ENCODE measurements around the gene TNFSF13.

TNFSF13 gene

GRCh38 chr17:7574176-7574953 is 15.8 kb downstream of the TNFSF13 start:
- DNase-seq (ENCODE audit: low read depth, low spot score) = no peak

DNA sequence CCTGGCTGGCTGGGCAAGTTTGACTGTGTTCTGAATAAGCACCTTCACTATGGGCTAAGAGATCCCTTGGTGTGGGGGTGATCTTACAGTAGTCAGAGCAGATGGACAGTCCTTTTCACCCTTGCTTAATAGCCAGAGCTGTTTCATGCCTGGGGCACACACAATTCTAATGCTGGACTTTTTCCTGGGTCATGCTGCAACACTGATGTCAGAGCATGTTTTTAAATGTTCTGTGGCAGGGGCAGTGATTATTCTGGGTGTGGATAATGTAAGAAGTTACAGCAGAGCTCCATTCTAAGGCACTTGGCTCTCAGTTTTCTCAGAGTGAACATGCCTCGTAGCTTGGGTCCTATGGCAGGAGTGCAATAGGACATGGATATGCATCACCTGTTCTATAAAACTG is 16.9 kb downstream of the TNFSF13 start:
- DNase-seq (ENCODE audit: low read depth, low spot score) = no peak

- DNase-seq (ENCODE audit: low read depth, low spot score) = no peak
Observed at GRCh38 chr17:7575959-7576358, 17.4 kb downstream of the TNFSF13 start.

DNA sequence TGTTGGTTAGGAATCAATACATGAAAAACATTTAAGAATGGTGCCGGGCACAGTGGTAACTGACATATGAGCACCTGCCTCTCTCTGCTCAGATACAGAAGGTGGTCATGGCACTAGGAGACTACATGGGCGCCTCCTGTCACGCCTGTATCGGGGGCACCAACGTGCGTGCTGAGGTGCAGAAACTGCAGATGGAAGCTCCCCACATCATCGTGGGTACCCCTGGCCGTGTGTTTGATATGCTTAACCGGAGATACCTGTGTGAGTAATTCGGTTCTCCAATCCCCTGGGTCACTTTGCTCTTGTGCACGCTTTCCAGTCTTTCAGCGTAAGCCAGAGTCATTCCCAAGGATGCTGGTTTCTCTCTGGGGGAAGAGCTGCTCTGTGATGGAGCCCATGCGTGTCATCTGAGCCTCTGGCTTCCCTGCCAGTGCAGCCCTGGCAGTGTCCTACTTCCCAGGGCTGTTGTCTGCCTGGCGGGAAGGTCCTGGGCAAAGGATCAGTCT is 17.9 kb downstream of the TNFSF13 start:
- DNase-seq (ENCODE audit: low read depth, low spot score) = peak; percentile 24

DNA sequence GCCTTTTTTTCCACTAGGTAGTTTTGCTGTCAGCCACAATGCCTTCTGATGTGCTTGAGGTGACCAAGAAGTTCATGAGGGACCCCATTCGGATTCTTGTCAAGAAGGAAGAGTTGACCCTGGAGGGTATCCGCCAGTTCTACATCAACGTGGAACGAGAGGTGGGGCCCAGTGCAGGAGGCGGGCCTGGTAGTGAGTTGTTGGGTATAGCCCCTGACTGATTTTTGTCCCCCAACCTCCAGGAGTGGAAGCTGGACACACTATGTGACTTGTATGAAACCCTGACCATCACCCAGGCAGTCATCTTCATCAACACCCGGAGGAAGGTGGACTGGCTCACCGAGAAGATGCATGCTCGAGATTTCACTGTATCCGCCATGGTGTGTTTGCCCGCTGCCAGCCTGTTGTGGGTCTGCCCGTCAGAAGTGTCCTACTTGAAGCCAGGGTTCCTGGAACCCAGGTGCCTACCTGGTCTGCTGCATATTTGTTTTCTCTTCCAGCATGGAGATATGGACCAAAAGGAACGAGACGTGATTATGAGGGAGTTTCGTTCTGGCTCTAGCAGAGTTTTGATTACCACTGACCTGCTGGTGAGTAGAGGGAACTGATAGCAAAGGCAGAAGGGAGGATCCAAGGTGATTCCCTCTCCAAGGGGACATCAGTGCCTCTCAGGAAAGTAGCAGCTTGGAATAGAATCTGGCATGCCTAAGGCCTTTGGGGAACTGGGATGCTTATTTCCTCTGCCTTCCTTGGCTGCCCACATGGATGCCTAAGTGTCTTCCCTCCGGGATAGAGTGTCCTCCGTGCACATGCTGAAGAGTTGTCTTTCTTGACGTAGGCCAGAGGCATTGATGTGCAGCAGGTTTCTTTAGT is 19.0 kb downstream of the TNFSF13 start:
- no peak for DNase-seq (ENCODE audit: low read depth, low spot score)

- peak; percentile 90 for DNase-seq (ENCODE audit: low read depth, low spot score)
Observed at GRCh38 chr17:7579001-7579833, 20.7 kb downstream of the TNFSF13 start, which contains the start of gene CD68. TSS of gene CD68 (plus strand) at chr17:7579638. CDS start at chr17:7579678, 40 bp downstream.

DNA sequence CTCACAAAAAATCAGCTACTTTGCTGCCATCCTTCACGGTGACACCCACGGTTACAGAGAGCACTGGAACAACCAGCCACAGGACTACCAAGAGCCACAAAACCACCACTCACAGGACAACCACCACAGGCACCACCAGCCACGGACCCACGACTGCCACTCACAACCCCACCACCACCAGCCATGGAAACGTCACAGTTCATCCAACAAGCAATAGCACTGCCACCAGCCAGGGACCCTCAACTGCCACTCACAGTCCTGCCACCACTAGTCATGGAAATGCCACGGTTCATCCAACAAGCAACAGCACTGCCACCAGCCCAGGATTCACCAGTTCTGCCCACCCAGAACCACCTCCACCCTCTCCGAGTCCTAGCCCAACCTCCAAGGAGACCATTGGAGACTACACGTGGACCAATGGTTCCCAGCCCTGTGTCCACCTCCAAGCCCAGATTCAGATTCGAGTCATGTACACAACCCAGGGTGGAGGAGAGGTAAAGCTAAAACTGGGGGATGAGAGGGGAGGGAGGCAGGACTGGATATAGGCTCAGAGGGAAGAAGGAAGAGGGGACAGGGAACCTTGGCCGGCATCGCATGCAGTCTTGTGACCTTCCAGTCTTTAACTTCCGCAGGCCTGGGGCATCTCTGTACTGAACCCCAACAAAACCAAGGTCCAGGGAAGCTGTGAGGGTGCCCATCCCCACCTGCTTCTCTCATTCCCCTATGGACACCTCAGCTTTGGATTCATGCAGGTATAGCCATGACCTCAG is 21.5 kb downstream of the TNFSF13 start:
- peak; percentile 18 for DNase-seq (ENCODE audit: low read depth, low spot score)

GRCh38 chr17:7580604-7581575 is 22.3 kb downstream of the TNFSF13 start:
- DNase-seq (ENCODE audit: low read depth, low spot score) = no peak

DNA sequence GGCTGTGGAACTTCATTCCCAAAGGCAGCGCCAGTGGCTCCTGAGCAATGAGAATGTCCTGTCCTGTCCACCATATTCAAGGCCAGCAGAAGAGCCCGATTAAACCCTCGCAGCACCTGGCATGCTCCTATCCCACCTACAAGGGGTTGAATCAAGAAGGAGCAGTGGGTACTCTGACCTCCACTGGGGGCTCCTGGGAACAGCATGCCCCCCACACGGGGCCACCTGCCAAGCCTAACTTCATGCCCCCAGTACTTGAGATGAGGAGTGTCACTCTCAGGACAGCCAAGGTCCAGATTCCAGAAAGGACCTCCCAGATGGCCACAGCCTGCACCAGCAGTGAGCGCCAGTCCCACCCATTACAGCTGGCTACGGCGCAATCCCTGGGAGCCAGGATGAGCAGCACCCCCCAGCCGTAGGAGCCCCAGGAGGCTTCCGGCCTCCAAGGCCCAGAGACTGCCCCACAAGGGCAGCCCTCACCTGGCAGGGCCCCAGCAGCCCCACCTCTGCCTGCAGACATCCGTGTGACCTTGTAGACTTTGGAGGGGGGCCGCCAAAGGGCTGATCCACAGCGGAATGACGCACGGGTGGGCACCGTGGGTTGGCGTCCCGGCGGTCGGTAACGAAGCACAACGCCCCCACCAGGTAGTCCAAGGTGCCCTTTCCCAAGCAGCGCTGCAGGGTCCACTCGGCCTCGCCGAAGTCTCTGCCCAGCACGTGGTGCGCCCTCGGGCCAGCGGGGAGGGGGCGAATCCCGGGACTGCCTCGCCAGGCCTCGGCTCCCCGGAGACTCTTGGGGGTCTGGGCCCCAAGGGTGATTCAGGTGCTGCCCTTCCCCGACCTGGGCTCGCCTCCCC is 24.1 kb downstream of the TNFSF13 start:
- DNase-seq (ENCODE audit: low read depth, low spot score) = peak; percentile 19

GRCh38 chr17:7583253-7584109 is 24.9 kb downstream of the TNFSF13 start, which contains the start of gene MPDU1:
TSS of gene MPDU1 (plus strand) at chr17:7583852. CDS start at chr17:7583863, 11 bp downstream.
- peak; percentile 98 for DNase-seq (ENCODE audit: low read depth, low spot score)

DNA sequence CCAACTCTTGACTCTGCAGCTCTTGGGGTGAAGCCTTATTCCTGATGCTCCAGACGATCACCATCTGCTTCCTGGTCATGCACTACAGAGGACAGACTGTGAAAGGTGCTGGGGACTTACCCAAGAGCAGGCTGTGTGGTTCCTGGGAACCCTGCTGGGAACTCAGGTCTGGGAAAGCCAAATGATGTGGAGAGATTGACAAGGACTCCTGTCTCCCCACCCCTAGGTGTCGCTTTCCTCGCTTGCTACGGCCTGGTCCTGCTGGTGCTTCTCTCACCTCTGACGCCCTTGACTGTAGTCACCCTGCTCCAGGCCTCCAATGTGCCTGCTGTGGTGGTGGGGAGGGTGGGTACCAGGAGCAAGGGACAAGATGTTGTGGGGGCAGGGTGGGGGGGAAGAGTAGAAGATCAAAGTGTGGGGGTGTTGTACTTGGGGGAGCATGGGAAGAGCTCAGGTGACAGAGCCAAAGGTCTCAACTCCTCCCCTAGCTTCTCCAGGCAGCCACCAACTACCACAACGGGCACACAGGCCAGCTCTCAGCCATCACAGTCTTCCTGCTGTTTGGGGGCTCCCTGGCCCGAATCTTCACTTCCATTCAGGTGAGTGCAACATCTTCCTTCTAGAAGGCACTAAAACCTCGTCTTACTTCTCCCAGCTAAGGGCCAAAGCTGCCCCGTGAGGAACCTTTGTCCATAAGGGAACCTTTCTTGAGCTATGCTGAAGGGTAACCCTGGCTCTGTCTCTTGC is 28.3 kb downstream of the TNFSF13 start:
- DNase-seq (ENCODE audit: low read depth, low spot score) = peak; percentile 70

GRCh38 chr17:7587420-7588151 is 29.0 kb downstream of the TNFSF13 start:
- DNase-seq (ENCODE audit: low read depth, low spot score) = peak; percentile 51

DNA sequence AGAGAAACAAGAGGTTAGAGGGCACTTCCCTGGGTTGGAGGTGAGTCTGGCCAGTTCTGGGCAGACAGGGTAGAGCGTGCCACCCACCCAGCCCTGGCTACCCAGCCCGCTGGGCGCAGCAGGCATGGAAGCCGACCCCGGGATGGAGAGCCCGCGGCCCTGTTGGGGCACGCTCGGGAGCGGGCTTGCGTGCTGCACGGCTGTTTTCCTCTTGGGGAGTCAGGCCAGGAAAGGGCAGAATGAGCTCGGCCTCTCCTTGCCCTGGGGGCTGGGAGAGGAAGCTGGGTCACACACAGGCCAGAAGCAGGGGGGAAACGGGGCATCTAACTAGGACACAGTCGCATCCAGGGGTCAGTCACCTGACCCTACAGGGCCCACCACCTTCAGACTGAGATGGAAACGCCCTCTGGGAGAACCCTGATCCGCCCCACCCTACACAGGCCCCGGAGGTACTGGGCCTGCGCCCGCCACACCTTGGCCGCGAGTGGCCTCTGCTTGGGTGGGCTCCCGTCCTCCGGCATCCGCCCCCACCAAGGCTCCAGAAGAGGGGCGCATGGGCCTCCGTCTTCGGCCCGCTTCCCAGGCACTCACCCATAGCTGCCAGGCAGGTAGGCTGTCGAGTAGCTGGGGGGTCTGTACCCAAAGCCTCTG is 30.1 kb downstream of the TNFSF13 start:
- DNase-seq (ENCODE audit: low read depth, low spot score) = peak; percentile 47

GRCh38 chr17:7589204-7589868 is 30.8 kb downstream of the TNFSF13 start:
- peak; percentile 94 for DNase-seq (ENCODE audit: low read depth, low spot score)
